ENCODE data around the gene GABRG3.

GABRG3 gene

DNA sequence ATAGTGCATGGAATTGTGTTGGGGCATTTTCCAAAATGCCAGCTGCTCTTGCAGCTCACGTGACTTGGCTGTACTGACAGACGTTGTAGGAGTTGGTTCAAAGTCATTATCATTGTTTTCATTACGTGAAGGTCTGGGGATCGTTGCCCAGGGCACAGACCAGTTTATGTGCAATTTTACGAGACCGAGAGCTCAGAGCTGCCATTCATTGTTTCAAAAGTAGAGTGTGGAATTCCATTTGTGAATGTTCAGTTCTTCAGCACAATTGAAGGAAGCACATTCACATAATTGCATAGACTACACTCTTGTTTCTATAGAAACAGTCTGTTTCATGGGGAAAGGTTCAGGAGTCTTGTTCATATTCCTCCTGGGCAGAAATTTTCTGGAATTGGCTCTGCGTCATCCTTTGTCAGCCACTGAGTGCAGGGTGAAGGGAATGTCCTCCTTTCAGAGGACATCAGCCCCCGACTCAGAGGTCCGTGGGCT, 54.5 kb downstream of the GABRG3 start:
- TF ChIP-seq SNAI2 (CRISPR knock-in tag; IDR thresholded peaks at IDR 0.05) (no peak), ZNF565 (CRISPR knock-in tag; conservative IDR thresholded peaks at IDR 0.05; ENCODE audit: low read depth) (no peak), TCF4 (CRISPR knock-in tag; IDR thresholded peaks at IDR 0.05; ENCODE audit: borderline replicate concordance) (no peak), CSDC2 (CRISPR knock-in tag; IDR thresholded peaks at IDR 0.05) (no peak), TOX (CRISPR knock-in tag; IDR thresholded peaks at IDR 0.05; ENCODE audit: borderline replicate concordance) (no peak), GLIS3 (CRISPR knock-in tag; IDR thresholded peaks at IDR 0.05) (no peak), ESRRG (CRISPR knock-in tag; IDR thresholded peaks at IDR 0.05) (no peak), ISL1 (CRISPR knock-in tag; IDR thresholded peaks at IDR 0.05) (no peak)
- TF ChIP-seq, protein P1, sequence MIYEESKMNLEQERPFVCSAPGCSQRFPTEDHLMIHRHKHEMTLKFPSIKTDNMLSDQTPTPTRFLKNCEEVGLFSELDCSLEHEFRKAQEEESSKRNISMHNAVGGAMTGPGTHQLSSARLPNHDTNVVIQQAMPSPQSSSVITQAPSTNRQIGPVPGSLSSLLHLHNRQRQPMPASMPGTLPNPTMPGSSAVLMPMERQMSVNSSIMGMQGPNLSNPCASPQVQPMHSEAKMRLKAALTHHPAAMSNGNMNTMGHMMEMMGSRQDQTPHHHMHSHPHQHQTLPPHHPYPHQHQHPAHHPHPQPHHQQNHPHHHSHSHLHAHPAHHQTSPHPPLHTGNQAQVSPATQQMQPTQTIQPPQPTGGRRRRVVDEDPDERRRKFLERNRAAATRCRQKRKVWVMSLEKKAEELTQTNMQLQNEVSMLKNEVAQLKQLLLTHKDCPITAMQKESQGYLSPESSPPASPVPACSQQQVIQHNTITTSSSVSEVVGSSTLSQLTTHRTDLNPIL (CRISPR knock-in tag; IDR thresholded peaks at IDR 0.05; ENCODE audit: low read depth) = no peak
- TF ChIP-seq, protein P2, sequence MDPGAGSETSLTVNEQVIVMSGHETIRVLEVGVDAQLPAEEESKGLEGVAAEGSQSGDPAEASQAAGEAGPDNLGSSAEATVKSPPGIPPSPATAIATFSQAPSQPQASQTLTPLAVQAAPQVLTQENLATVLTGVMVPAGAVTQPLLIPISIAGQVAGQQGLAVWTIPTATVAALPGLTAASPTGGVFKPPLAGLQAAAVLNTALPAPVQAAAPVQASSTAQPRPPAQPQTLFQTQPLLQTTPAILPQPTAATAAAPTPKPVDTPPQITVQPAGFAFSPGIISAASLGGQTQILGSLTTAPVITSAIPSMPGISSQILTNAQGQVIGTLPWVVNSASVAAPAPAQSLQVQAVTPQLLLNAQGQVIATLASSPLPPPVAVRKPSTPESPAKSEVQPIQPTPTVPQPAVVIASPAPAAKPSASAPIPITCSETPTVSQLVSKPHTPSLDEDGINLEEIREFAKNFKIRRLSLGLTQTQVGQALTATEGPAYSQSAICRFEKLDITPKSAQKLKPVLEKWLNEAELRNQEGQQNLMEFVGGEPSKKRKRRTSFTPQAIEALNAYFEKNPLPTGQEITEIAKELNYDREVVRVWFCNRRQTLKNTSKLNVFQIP (CRISPR knock-in tag; IDR thresholded peaks at IDR 0.05; ENCODE audit: borderline replicate concordance, low read depth) = no peak
- ATAC-seq = no peak

DNA sequence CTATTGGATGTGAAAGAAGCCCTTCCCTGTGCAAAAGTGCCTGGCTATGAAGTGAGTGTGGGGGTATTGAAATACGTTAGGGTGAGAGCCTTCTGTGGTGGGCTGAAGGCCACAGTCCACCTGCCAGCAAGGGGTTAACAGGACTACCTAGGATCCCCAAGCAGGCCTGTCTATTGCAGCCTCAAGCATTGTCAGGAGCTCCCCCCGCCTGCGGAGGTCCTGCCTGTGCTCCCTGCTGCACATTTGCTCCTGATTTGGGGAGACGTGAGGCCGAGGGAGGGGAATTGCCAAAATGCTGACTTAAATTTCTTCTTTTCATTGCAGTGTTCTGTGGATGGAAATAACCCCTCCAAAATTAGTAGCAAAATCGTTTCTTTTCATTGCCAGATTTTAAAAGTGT, 56.2 kb downstream of the GABRG3 start:
- no peak for ATAC-seq
- TF ChIP-seq ZFP30 (CRISPR knock-in tag; IDR thresholded peaks at IDR 0.05) (no peak), ZNF565 (CRISPR knock-in tag; conservative IDR thresholded peaks at IDR 0.05; ENCODE audit: low read depth) (no peak), ESRRG (CRISPR knock-in tag; IDR thresholded peaks at IDR 0.05) (no peak), TOX (CRISPR knock-in tag; IDR thresholded peaks at IDR 0.05; ENCODE audit: borderline replicate concordance) (no peak), ZNF8 (CRISPR knock-in tag; IDR thresholded peaks at IDR 0.05) (no peak), GLIS3 (CRISPR knock-in tag; IDR thresholded peaks at IDR 0.05) (no peak), ZNF70 (CRISPR knock-in tag; IDR thresholded peaks at IDR 0.05) (no peak), SNAI2 (CRISPR knock-in tag; IDR thresholded peaks at IDR 0.05) (no peak), TCF4 (CRISPR knock-in tag; IDR thresholded peaks at IDR 0.05; ENCODE audit: borderline replicate concordance) (no peak), BACH2 (CRISPR knock-in tag; IDR thresholded peaks at IDR 0.05; ENCODE audit: borderline replicate concordance) (no peak), CSDC2 (CRISPR knock-in tag; IDR thresholded peaks at IDR 0.05) (no peak)
- TF ChIP-seq, protein P2 (CRISPR knock-in tag; IDR thresholded peaks at IDR 0.05; ENCODE audit: borderline replicate concordance, low read depth) = no peak
- TF ChIP-seq, protein P3, sequence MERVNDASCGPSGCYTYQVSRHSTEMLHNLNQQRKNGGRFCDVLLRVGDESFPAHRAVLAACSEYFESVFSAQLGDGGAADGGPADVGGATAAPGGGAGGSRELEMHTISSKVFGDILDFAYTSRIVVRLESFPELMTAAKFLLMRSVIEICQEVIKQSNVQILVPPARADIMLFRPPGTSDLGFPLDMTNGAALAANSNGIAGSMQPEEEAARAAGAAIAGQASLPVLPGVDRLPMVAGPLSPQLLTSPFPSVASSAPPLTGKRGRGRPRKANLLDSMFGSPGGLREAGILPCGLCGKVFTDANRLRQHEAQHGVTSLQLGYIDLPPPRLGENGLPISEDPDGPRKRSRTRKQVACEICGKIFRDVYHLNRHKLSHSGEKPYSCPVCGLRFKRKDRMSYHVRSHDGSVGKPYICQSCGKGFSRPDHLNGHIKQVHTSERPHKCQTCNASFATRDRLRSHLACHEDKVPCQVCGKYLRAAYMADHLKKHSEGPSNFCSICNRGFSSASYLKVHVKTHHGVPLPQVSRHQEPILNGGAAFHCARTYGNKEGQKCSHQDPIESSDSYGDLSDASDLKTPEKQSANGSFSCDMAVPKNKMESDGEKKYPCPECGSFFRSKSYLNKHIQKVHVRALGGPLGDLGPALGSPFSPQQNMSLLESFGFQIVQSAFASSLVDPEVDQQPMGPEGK (CRISPR knock-in tag; IDR thresholded peaks at IDR 0.05; ENCODE audit: borderline replicate concordance) = no peak
- TF ChIP-seq, protein P4, sequence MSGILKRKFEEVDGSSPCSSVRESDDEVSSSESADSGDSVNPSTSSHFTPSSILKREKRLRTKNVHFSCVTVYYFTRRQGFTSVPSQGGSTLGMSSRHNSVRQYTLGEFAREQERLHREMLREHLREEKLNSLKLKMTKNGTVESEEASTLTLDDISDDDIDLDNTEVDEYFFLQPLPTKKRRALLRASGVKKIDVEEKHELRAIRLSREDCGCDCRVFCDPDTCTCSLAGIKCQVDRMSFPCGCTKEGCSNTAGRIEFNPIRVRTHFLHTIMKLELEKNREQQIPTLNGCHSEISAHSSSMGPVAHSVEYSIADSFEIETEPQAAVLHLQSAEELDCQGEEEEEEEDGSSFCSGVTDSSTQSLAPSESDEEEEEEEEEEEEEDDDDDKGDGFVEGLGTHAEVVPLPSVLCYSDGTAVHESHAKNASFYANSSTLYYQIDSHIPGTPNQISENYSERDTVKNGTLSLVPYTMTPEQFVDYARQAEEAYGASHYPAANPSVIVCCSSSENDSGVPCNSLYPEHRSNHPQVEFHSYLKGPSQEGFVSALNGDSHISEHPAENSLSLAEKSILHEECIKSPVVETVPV (CRISPR knock-in tag; IDR thresholded peaks at IDR 0.05) = no peak
- TF ChIP-seq, protein P5, sequence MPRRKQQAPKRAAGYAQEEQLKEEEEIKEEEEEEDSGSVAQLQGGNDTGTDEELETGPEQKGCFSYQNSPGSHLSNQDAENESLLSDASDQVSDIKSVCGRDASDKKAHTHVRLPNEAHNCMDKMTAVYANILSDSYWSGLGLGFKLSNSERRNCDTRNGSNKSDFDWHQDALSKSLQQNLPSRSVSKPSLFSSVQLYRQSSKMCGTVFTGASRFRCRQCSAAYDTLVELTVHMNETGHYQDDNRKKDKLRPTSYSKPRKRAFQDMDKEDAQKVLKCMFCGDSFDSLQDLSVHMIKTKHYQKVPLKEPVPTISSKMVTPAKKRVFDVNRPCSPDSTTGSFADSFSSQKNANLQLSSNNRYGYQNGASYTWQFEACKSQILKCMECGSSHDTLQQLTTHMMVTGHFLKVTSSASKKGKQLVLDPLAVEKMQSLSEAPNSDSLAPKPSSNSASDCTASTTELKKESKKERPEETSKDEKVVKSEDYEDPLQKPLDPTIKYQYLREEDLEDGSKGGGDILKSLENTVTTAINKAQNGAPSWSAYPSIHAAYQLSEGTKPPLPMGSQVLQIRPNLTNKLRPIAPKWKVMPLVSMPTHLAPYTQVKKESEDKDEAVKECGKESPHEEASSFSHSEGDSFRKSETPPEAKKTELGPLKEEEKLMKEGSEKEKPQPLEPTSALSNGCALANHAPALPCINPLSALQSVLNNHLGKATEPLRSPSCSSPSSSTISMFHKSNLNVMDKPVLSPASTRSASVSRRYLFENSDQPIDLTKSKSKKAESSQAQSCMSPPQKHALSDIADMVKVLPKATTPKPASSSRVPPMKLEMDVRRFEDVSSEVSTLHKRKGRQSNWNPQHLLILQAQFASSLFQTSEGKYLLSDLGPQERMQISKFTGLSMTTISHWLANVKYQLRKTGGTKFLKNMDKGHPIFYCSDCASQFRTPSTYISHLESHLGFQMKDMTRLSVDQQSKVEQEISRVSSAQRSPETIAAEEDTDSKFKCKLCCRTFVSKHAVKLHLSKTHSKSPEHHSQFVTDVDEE (CRISPR knock-in tag; IDR thresholded peaks at IDR 0.05) = no peak
- TF ChIP-seq, protein P1 (CRISPR knock-in tag; IDR thresholded peaks at IDR 0.05; ENCODE audit: low read depth) = no peak

Data from SK-N-SH treated with all-trans-retinoic acid at 6 μM for 48 hours (cell line).